Osteocyte (in vitro differentiated cells): Measurements from ENCODE around the gene CARD14. TPM values are rescaled to one million over a fixed set of nuclear protein-coding genes. Genes with fewer than 3 reads are reported as not detected.

ENCODE experiments used
- DNase-seq: peaks from one replicate; pipeline ENCODE4 v3.0.0; 2021; ENCODE audit warnings: mixed read lengths; ENCODE audit not compliant: unreplicated experiment; ENCODE audit errors: extremely low spot score
- H3K27ac Mint-ChIP-seq: one replicate; pipeline ENCODE4 v1.8.0; 2021; ENCODE audit warnings: mild to moderate bottlenecking, mixed read lengths; ENCODE audit not compliant: unreplicated experiment
- H3K27me3 Mint-ChIP-seq: one replicate; pipeline ENCODE4 v1.8.0; 2021; ENCODE audit warnings: mixed read lengths; ENCODE audit not compliant: unreplicated experiment
- H3K36me3 Mint-ChIP-seq: one replicate; pipeline ENCODE4 v1.8.0; 2021; ENCODE audit warnings: mixed read lengths; ENCODE audit not compliant: unreplicated experiment
- H3K4me1 Mint-ChIP-seq: one replicate; pipeline ENCODE4 v1.8.0; 2021; ENCODE audit warnings: mixed read lengths; ENCODE audit not compliant: unreplicated experiment
- H3K4me3 Mint-ChIP-seq: one replicate; pipeline ENCODE4 v1.8.0; 2021; ENCODE audit warnings: mild to moderate bottlenecking, moderate library complexity, mixed read lengths; ENCODE audit not compliant: unreplicated experiment
- H3K9me3 Mint-ChIP-seq: one replicate; pipeline ENCODE4 v1.8.0; 2021; ENCODE audit warnings: mixed read lengths; ENCODE audit not compliant: unreplicated experiment
- CTCF ChIP-seq: fragments of 200-600 bp; sonication (generic); IDR thresholded peaks from 2 replicates; pipeline ENCODE4 v1.5.0; 2021; ENCODE audit warnings: antibody characterized with exemption, mild to moderate bottlenecking, moderate library complexity
- total RNA-seq: library from RNA; stranded (reverse); gene quantifications from 2 replicates; pipeline ENCODE4 v1.2.1, GENCODE V29; 2021

Gene CARD14
- total RNA-seq, 1 donor from 2014 or later, result 0.16 TPM

GRCh38 chr17:80221351-80222105, 51.7 kb downstream of the CARD14 start:
- peak overlapping the region; percentile 75 for H3K4me3 Mint-ChIP-seq
- no peak for DNase-seq
- no peaks in the 10 kb centered on the region for H3K9me3 Mint-ChIP-seq
- no peak overlapping the region for H3K27ac Mint-ChIP-seq
- no peaks in the 10 kb centered on the region for H3K27me3 Mint-ChIP-seq
- peaks cover 18% of the 10 kb centered on the region for H3K4me1 Mint-ChIP-seq
- peaks cover 7% of the 10 kb centered on the region for H3K36me3 Mint-ChIP-seq
- no peak for TF ChIP-seq CTCF

- peaks cover 4% of the 10 kb centered on the region for H3K36me3 Mint-ChIP-seq
- H3K27ac Mint-ChIP-seq, result no peak overlapping the region
- no peaks in the 10 kb centered on the region for H3K9me3 Mint-ChIP-seq
- H3K4me1 Mint-ChIP-seq, result peaks cover 18% of the 10 kb centered on the region
- H3K27me3 Mint-ChIP-seq, result no peaks in the 10 kb centered on the region
- H3K4me3 Mint-ChIP-seq, result no peak overlapping the region
- TF ChIP-seq CTCF, result no peak
- no peak for DNase-seq
Observed at GRCh38 chr17:80222376-80223141, 52.7 kb downstream of the CARD14 start.

GRCh38 chr17:80223142-80223815, 53.4 kb downstream of the CARD14 start:
- Mint-ChIP-seq H3K27me3 (no peaks in the 10 kb centered on the region), H3K4me1 (peaks cover 18% of the 10 kb centered on the region), H3K36me3 (peaks cover 4% of the 10 kb centered on the region), H3K9me3 (no peaks in the 10 kb centered on the region), H3K4me3 (no peak overlapping the region), H3K27ac (no peak overlapping the region)
- DNase-seq, result no peak
- TF ChIP-seq CTCF, result no peak

GRCh38 chr17:80223838-80224497, 54.1 kb downstream of the CARD14 start:
- DNase-seq, result no peak
- Mint-ChIP-seq H3K27ac (no peak overlapping the region), H3K36me3 (peaks cover 6% of the 10 kb centered on the region), H3K4me3 (no peak overlapping the region), H3K27me3 (no peaks in the 10 kb centered on the region), H3K9me3 (no peaks in the 10 kb centered on the region), H3K4me1 (peaks cover 14% of the 10 kb centered on the region)
- no peak for TF ChIP-seq CTCF
